GM18907 (cell line): Measurements from ENCODE around the gene CEP131.

Experiments
- ATAC-seq: cut with Tn5 transposase; IDR thresholded peaks from one replicate; pipeline ENCODE4 v1.9.1; 2021; ENCODE audit warnings: mild to moderate bottlenecking, moderate library complexity; ENCODE audit not compliant: unreplicated experiment

The CEP131 gene

GRCh38 chr17:81222906-81223761 lies at the start of gene CEP131:
Gene CEP131 (minus strand): TSS chr17:81222965. CDS start chr17:81220056, 2,909 bp downstream.
- ATAC-seq = peak; percentile 92

GRCh38 chr17:81271226-81271625 lies 48.5 kb upstream of the CEP131 start:
- no peak for ATAC-seq

GRCh38 chr17:81270279-81270678 lies 47.5 kb upstream of the CEP131 start:
- ATAC-seq = no peak

GRCh38 chr17:81267390-81268067 lies 44.8 kb upstream of the CEP131 start:
- no peak for ATAC-seq

GRCh38 chr17:81265576-81265975 lies 42.8 kb upstream of the CEP131 start:
- no peak for ATAC-seq

- ATAC-seq = no peak
Measured at GRCh38 chr17:81264640-81265039, 41.9 kb upstream of the CEP131 start.

GRCh38 chr17:81263371-81264181 lies 40.8 kb upstream of the CEP131 start:
- ATAC-seq = no peak

- ATAC-seq = no peak
Measured at GRCh38 chr17:81261582-81262336, 39.0 kb upstream of the CEP131 start.

GRCh38 chr17:81261096-81261495 lies 38.3 kb upstream of the CEP131 start:
- ATAC-seq = no peak

- no peak for ATAC-seq
Measured at GRCh38 chr17:81260641-81261040, 37.9 kb upstream of the CEP131 start.

GRCh38 chr17:81260171-81260570 lies 37.4 kb upstream of the CEP131 start:
- no peak for ATAC-seq

GRCh38 chr17:81259058-81259605 lies 36.4 kb upstream of the CEP131 start:
- no peak for ATAC-seq

GRCh38 chr17:81258292-81258691 lies 35.5 kb upstream of the CEP131 start:
- no peak for ATAC-seq

- ATAC-seq = no peak
Measured at GRCh38 chr17:81257533-81257932, 34.8 kb upstream of the CEP131 start.

GRCh38 chr17:81256616-81257015 lies 33.9 kb upstream of the CEP131 start:
- no peak for ATAC-seq

- ATAC-seq = no peak
Measured at GRCh38 chr17:81254955-81255717, 32.4 kb upstream of the CEP131 start.

- no peak for ATAC-seq
Measured at GRCh38 chr17:81253358-81254131, 30.8 kb upstream of the CEP131 start.

- ATAC-seq = no peak
Measured at GRCh38 chr17:81252987-81253329, 30.2 kb upstream of the CEP131 start.
